Kidney capillary endothelial cell (primary cell): ENCODE measurements around the gene TTC9.

Source experiments
- DNase-seq: peaks from one replicate; pipeline ENCODE4 v3.0.0-alpha.2; 2018; ENCODE audit warnings: low spot score

The TTC9 gene

DNA sequence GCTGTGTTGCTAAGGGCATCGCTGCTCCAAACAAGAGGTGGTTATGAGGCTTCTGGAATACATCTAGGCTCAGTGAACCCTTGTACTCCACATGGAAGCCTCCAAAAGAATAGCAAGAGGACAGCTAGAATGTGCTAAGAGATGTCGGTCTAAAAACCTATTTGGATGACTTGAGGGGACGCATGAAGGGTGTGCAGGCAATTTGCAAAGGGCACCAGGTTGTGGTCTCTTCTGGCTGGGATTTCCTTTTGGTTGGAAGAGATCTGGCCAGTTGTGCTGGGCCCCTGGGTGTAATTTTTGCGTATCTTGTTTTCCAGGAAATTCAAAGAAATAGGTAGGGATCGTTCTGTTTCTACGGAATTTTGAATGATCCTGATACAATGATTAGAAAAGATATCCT lies 4.2 kb downstream of the TTC9 start:
- DNase-seq: no peak

DNA sequence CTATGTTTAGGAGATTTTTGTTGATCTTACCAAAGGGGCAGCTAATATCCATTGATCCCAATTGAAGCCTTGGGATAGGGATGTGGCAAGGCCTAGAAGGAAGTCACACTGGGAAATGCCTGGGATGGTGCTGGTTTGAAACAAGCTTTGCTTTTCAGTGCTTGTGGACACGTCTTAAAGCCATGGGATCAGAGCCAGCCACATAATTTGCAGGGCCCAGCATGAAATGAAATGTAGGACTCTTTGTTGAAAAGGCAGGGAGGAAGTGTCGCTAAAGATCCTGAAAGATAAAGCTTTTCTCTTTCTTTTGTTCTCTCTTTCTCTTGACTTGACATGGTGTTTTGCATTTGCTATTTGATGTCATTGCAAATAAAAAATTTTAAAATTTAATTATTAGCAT lies 5.0 kb downstream of the TTC9 start:
- DNase-seq: no peak

GRCh38 chr14:70648346-70648745 lies 6.6 kb downstream of the TTC9 start:
- DNase-seq: no peak

DNA sequence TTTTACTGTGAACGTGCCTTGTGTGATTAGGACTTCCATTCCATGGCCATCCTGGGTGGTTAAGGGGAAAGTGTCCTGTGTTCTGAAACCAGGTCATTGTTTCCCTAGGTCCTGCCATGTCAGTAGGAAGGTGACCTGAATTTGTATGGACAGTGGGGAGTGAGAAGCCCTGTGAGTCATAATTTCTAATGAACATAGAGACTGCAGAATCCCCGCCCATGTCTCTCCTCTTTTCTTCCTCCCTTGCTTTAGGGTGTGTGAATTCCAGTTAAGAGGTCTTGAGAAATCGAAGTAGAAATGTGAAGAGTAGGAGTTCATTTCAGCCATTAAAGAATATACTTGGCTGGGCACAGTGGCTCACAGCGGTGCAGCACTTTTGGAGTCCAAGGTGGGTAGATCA lies 8.1 kb downstream of the TTC9 start:
- no peak for DNase-seq

DNA sequence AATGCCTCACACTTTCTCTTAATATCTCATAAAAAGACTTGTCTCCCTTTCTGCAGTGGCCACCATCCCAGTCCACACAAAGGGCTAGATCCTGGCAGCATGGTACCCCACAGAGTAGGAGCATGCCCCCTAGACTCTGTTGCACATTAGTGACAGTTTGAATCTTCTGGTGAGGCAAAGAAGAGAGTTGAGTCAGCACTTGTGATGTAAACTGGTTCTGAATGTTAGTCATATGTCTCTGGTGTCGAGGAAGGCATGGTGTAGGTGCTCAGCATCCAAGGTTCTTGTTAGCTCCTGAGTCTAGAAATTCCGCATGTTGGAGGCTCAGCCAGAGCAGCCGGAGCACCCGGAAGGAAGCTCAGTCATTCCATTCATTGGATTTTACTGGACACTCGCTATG lies 9.8 kb downstream of the TTC9 start:
- DNase-seq: no peak

- DNase-seq: no peak
Measured at GRCh38 chr14:70652871-70653270, 11.2 kb downstream of the TTC9 start.

- DNase-seq: no peak
Measured at GRCh38 chr14:70653662-70654061, 11.9 kb downstream of the TTC9 start.

GRCh38 chr14:70654632-70655031 lies 12.9 kb downstream of the TTC9 start:
- DNase-seq: no peak

DNA sequence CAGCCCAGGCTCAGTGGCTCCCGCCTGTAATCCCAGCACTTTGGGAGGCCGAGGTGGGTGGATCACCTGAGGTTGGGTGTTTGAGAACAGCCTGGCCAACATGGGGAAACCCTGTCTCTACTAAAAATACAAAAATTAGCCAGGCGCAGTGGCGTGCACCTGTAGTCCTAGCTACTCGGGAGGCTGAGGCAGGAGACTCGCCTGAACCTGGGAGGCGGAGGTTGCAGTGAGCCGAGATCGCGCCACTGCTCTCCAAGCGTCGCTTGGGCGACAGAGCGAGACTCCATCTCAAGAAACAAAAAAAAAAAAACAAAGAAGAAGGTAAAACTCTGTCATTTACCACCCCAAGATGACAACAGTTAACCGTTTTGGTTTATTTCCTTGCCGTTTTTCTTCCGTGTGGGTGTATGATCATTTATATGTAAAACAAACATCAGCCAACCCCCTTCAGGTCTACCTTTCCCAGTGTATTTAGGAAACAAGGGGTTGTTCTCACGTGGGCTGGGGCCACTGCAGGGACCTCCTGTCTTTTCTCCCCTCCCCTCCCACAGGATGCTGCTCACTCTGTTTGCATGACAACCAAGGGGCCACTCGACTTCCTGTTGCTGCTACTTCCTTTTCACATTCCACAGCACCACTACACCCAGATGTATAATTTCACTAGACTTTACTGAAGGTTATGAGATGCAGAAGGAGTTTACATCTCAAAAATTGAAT lies 13.6 kb downstream of the TTC9 start:
- DNase-seq: peak; percentile 68

GRCh38 chr14:70658899-70659298 lies 17.2 kb downstream of the TTC9 start:
- DNase-seq: no peak

GRCh38 chr14:70660967-70661893 lies 19.5 kb downstream of the TTC9 start:
- no peak for DNase-seq

GRCh38 chr14:70662080-70662479 lies 20.4 kb downstream of the TTC9 start:
- no peak for DNase-seq

DNA sequence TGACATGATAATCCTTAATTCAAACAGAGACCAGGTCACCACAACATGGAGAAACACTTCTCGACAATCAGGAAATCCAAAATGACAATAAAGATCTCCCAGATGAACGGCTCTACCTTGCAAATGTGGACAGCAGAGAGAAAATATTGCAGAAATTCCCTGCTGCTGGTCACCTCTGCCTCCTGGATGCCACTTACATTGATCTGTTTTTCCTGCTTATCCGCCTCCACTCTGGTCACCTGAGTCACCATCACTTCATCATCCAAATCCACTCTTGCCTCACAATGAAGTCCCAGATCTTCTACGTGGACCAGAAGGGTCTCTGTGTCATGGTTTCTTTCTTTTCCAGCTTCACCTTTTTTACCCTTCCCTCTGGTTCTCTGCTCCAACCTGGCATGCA lies 21.1 kb downstream of the TTC9 start:
- no peak for DNase-seq

DNA sequence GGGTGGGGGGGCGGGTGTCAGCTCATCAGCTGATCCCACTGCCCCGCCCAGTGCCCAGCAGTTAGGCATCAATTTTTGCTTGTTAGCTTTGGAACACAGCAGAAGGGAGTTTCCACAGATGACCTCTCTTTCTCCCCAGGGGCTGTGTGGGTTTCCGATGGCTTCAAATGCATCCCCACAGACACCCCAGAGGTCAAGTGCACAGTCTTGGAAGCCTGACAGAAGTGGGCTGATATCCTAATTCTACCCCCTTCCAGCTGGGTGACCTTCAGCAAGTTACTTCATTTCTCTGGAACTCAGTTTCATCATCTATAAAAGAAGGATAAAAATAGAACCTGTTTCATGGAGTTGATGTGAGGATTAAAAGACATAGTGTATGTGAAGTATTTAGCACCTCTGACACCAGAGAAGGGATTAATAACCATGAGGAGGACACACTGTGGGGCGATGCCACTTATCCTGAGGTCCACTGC lies 22.0 kb downstream of the TTC9 start:
- DNase-seq: no peak

DNA sequence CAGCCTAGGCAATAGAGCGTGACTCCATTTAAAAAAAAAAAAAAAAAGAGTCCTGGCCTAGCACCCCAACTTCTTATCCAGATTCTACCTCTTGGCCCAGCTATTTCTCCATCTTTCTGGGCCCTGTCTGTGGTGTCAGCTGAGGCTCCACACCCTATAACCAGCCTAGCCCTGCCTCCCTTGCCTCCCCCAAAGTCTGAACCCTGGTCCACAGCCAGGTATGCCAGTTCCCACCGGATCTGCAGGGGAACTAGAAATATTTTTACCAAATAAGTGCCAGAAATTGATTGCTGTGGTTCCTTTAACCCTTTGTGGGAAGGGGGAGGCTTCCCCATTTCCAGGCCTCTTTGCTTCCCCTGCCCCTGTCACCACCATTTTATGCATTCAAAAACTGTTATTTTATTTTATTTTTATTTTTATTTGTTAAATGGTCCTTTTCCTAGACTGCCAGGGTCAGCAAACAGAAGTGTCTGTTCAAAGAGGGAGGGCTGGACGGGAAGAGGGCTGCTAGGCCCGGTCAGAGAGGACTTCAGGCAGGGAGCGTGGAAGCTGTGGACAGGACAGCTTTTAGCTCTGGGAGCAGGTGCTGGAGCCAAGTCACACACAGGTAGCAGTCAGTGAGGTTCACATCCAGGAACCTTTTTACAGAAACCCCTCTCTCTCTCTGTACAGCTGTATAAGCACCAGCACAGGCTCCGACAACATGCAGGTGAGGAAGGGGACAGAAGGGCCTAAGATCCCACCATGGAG lies 23.2 kb downstream of the TTC9 start:
- DNase-seq: no peak

GRCh38 chr14:70665448-70666360 lies 24.0 kb downstream of the TTC9 start:
- no peak for DNase-seq

GRCh38 chr14:70666361-70666686 lies 24.6 kb downstream of the TTC9 start:
- DNase-seq: no peak

DNA sequence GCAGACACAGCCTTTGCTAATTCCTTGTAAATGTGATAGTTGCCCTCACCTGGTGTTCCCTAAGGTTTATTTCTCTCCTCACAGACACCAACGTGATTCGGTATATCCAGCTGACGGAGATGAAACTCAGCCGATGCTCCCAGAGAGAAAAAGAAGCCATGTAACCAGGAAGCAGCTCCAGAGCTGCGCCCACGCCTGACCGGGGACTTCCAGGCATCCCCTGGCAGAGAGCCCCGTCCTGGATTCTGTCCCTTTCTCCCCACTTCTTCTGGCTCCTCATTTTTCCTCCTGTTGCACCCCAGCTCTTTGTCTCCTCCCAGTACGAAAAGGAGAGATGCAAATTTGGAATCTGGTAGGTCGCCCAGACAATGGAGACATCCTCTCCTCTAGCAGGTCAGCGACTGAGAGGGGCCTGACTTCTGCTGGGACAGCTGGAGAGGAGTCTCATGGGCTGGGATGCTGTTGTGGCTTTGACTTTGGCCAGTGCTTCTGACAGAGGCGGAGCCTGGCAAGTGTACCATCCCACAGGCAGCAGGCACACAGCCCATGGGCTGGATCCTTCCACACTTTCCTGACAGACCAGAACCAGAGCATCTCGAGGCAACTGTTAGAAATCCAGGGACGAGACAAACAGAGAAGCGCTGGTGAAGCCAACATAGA lies 29.4 kb downstream of the TTC9 start:
- no peak for DNase-seq

GRCh38 chr14:70671652-70672644 lies 30.2 kb downstream of the TTC9 start:
- no peak for DNase-seq

- no peak for DNase-seq
Measured at GRCh38 chr14:70677341-70677740, 35.6 kb downstream of the TTC9 start.
